GM23338 (cell line): ENCODE results near the gene MPZL1. TPM values are rescaled to one million over a fixed set of nuclear protein-coding genes. Genes with fewer than 3 reads are reported as not detected.

ENCODE experiments used
- ATAC-seq: fragments of 200-7000 bp; cut with Tn5 transposase; 3 replicates; pipeline ENCODE4 v1.9.1; 2020
- DNase-seq: peaks from one replicate; pipeline ENCODE4 v3.0.0-alpha.2; 2015; ENCODE audit warnings: low spot score
- H2AFZ ChIP-seq: fragments of 200-600 bp; sonication (generic); 2 replicates; pipeline ENCODE4 v1.8.0; 2016; ENCODE audit warnings: antibody characterized with exemption, mild to moderate bottlenecking, moderate library complexity
- H3F3A ChIP-seq: fragments of 200-600 bp; sonication (generic); replicated peaks from 2 replicates; pipeline ENCODE4 v1.8.0; 2017; ENCODE audit warnings: antibody characterized with exemption, mixed run types, low read depth
- H3K27ac ChIP-seq: fragments of 200-600 bp; sonication (generic); 2 replicates; pipeline ENCODE4 v1.6.1; 2016; ENCODE audit warnings: low read depth
- H3K27me3 ChIP-seq: fragments of 200-600 bp; sonication (generic); 2 replicates; pipeline ENCODE4 v1.8.0; 2016; ENCODE audit warnings: mild to moderate bottlenecking, mixed run types, moderate library complexity; ENCODE audit not compliant: insufficient read depth
- H3K36me3 ChIP-seq: fragments of 200-600 bp; sonication (generic); 2 replicates; pipeline ENCODE4 v1.8.0; 2016; ENCODE audit warnings: mild to moderate bottlenecking; ENCODE audit not compliant: insufficient read depth
- H3K4me1 ChIP-seq: fragments of 200-600 bp; sonication (generic); 2 replicates; pipeline ENCODE4 v1.8.0; 2016; ENCODE audit warnings: mild to moderate bottlenecking, moderate library complexity; ENCODE audit not compliant: insufficient read depth
- H3K4me2 ChIP-seq: fragments of 200-600 bp; sonication (generic); 2 replicates; pipeline ENCODE4 v1.7.1; 2017; ENCODE audit warnings: mixed run types
- H3K4me3 ChIP-seq: fragments of 200-600 bp; sonication (generic); 2 replicates; pipeline ENCODE4 v1.6.1; 2016; ENCODE audit warnings: mixed run types
- H3K79me2 ChIP-seq: fragments of 200-600 bp; sonication (generic); replicated peaks from 2 replicates; pipeline ENCODE4 v1.8.0; 2017; ENCODE audit warnings: mild to moderate bottlenecking; ENCODE audit not compliant: insufficient read depth
- H3K9me2 ChIP-seq: fragments of 200-600 bp; sonication (generic); 2 replicates; pipeline ENCODE4 v1.8.0; 2017; ENCODE audit not compliant: insufficient read depth
- H4K20me1 ChIP-seq: fragments of 200-600 bp; sonication (generic); replicated peaks from 2 replicates; pipeline ENCODE4 v1.8.0; 2017; ENCODE audit warnings: mild to moderate bottlenecking; ENCODE audit not compliant: insufficient read depth
- H3K27ac Mint-ChIP-seq: 2 replicates; pipeline ENCODE4 v1.8.0; 2020; ENCODE audit warnings: inconsistent platforms, mild to moderate bottlenecking, moderate library complexity, mixed read lengths
- H3K27me3 Mint-ChIP-seq: 3 replicates; pipeline ENCODE4 v1.8.0; 2022; ENCODE audit warnings: low read depth, mild to moderate bottlenecking, moderate library complexity, mixed read lengths, inconsistent platforms; ENCODE audit not compliant: insufficient read depth, poor library complexity
- H3K36me3 Mint-ChIP-seq: 3 replicates; pipeline ENCODE4 v1.8.0; 2021; ENCODE audit warnings: low read depth, mild to moderate bottlenecking, inconsistent platforms, moderate library complexity, mixed read lengths
- H3K4me1 Mint-ChIP-seq: 3 replicates; pipeline ENCODE4 v1.8.0; 2020; ENCODE audit warnings: mild to moderate bottlenecking, inconsistent platforms, mixed read lengths
- H3K4me3 Mint-ChIP-seq: 3 replicates; pipeline ENCODE4 v1.8.0; 2021; ENCODE audit warnings: moderate library complexity, mild to moderate bottlenecking, inconsistent platforms, mixed read lengths
- H3K9me3 Mint-ChIP-seq: 3 replicates; pipeline ENCODE4 v1.8.0; 2020; ENCODE audit warnings: moderate library complexity, mild to moderate bottlenecking, inconsistent platforms, mixed read lengths
- ETS1 ChIP-seq: IDR thresholded peaks from 2 replicates; pipeline ENCODE4 v1.6.1; 2016; ENCODE audit warnings: antibody characterized with exemption
- EZH2 ChIP-seq: fragments of 200-600 bp; sonication (generic); IDR thresholded peaks from one replicate; pipeline ENCODE4 v1.8.0; 2017; ENCODE audit warnings: antibody characterized with exemption, mild to moderate bottlenecking, low read depth; ENCODE audit not compliant: unreplicated experiment
- EZH2phosphoT487 ChIP-seq: fragments of 200-600 bp; sonication (generic); IDR thresholded peaks from one replicate; pipeline ENCODE4 v1.8.1; 2018; ENCODE audit warnings: antibody characterized with exemption; ENCODE audit not compliant: unreplicated experiment
- JUNB ChIP-seq: IDR thresholded peaks from one replicate; pipeline ENCODE4 v1.6.1; 2016; ENCODE audit warnings: antibody characterized with exemption; ENCODE audit not compliant: unreplicated experiment
- NANOG ChIP-seq: IDR thresholded peaks from 2 replicates; pipeline ENCODE4 v1.6.1; 2016; ENCODE audit warnings: antibody characterized with exemption, borderline replicate concordance
- POLR2AphosphoS5 ChIP-seq: IDR thresholded peaks from 2 replicates; pipeline ENCODE4 v1.6.1; 2016; ENCODE audit warnings: antibody characterized with exemption, low read depth
- REST ChIP-seq: IDR thresholded peaks from one replicate; pipeline ENCODE4 v1.6.1; 2018; ENCODE audit warnings: antibody characterized with exemption; ENCODE audit not compliant: unreplicated experiment
- STAT1 ChIP-seq: IDR thresholded peaks from one replicate; pipeline ENCODE4 v1.6.1; 2016; ENCODE audit warnings: antibody characterized with exemption; ENCODE audit not compliant: unreplicated experiment
- ZNF331 ChIP-seq: fragments of 250-450 bp; sonication (Bioruptor Pico); IDR thresholded peaks from 2 replicates; pipeline ENCODE4 v1.5.0; 2020; ENCODE audit warnings: low read depth, mild to moderate bottlenecking, moderate library complexity
- ZNF462 ChIP-seq: fragments of 250-450 bp; sonication (Bioruptor Pico); IDR thresholded peaks from 2 replicates; pipeline ENCODE4 v1.5.0; 2020; ENCODE audit warnings: mild to moderate bottlenecking, moderate library complexity
- polyA plus RNA-seq: library from polyadenylated mRNA; unstranded; fragments of >200 nt; fragmentation: Nextera tagmentation; extraction: Ambion mirVana; gene quantifications from 2 replicates; pipeline ENCODE4 v1.2.1, GENCODE V29; 2016
- total RNA-seq: library from RNA; depleted of rRNA; stranded (reverse); fragments of >200 nt; shearing (Covaris generic); gene quantifications from 2 replicates; pipeline ENCODE4 v1.2.3, GENCODE V29; 2014

MPZL1 gene
- total and polyA plus RNA-seq, 2 experiments from 2014 or later, result 35.1 to 85.1 TPM

DNA sequence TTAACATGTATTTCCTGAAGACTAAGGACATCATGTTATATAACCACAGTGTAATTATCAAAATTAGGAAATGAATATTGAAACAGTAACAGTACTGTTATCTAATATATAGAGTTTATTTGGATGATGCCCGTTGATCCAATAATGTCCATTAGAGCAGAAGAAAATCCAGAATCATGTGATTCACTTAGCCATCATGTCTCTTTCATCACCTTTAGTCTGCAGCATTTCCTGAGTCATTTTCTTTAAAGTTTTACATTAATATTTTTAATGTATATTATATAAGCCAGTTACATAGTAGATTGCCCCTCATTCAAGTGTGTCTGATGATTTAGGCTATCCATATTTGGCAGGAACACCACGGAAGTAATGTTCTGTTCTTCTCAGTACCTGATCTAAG is 28.9 kb downstream of the MPZL1 start:
- peaks cover 11% of the 10 kb centered on the region for H3K4me1 Mint-ChIP-seq
- H3K27ac ChIP-seq, result no peak overlapping the region
- peaks cover 22% of the 10 kb centered on the region for H4K20me1 ChIP-seq

GRCh38 chr1:167751676-167752075 is 29.9 kb downstream of the MPZL1 start:
- H3K27ac Mint-ChIP-seq, result no peak overlapping the region
- H3K36me3 Mint-ChIP-seq, result no peaks in the 10 kb centered on the region
- Histone ChIP-seq H4K20me1 (peaks cover 16% of the 10 kb centered on the region; the same call in 1 of the 2 replicates), H3K79me2 (peaks cover 99% of the 10 kb centered on the region), H3K4me3 (no peak overlapping the region), H3K4me2 (no peak overlapping the region), H3K27ac (no peak overlapping the region), H3K36me3 (no peaks in the 10 kb centered on the region), H3K9me2 (no peaks in the 10 kb centered on the region), H2AFZ (no peak overlapping the region), H3K4me1 (no peaks in the 10 kb centered on the region; the same call in 1 of the 2 replicates), H3K27me3 (no peaks in the 10 kb centered on the region), H3F3A (no peaks in the 10 kb centered on the region)
- ATAC-seq (no peak), DNase-seq (no peak)
- H3K4me1 Mint-ChIP-seq, result peaks cover 9% of the 10 kb centered on the region
- H3K27me3 Mint-ChIP-seq, result peaks cover 2% of the 10 kb centered on the region
- no peak overlapping the region for H3K4me3 Mint-ChIP-seq
- no peaks in the 10 kb centered on the region for H3K9me3 Mint-ChIP-seq
- TF ChIP-seq NANOG (no peak), EZH2 (no peak), REST (no peak), STAT1 (no peak), POLR2AphosphoS5 (no peak), EZH2phosphoT487 (no peak), ZNF331 (CRISPR knock-in tag) (no peak), JUNB (no peak), ZNF462 (no peak)

More for the DNA sequence above, 28.9 kb downstream of the MPZL1 start:
- Histone ChIP-seq H3K9me2 (no peaks in the 10 kb centered on the region), H3K4me1 (peaks cover 9% of the 10 kb centered on the region; the same call in 1 of the 2 replicates), H3K36me3 (no peaks in the 10 kb centered on the region), H3K4me2 (no peak overlapping the region), H3K27me3 (no peaks in the 10 kb centered on the region), H3F3A (no peaks in the 10 kb centered on the region), H3K4me3 (no peak overlapping the region), H3K79me2 (peaks cover 100% of the 10 kb centered on the region), H2AFZ (no peak overlapping the region)
- Mint-ChIP-seq H3K4me3 (no peak overlapping the region), H3K27ac (no peak overlapping the region), H3K27me3 (no peaks in the 10 kb centered on the region), H3K9me3 (no peaks in the 10 kb centered on the region), H3K36me3 (no peaks in the 10 kb centered on the region)
- TF ChIP-seq ETS1 (no peak), EZH2phosphoT487 (no peak), EZH2 (no peak)
- ATAC-seq (no peak), DNase-seq (no peak)
